ENCODE data around the gene GTPBP6.

- TF ChIP-seq CTCF (IDR thresholded peaks at IDR 0.05) (no peak), POLR2A (IDR thresholded peaks at IDR 0.05) (no peak)
These were observed 5.0 kb downstream of the GTPBP6 start for GRCh38 chrX:313546-313945.

All from adrenal gland (tissue), 5 donors.